AG10803 (cell line): ENCODE results near the gene ASB8.
A peak's percentile ranks its signal among the peaks of the same experiment; 100 is the strongest.

Experiments used
- DNase-seq: peaks from one replicate; pipeline ENCODE4 v3.0.0; 2010; ENCODE audit warnings: low read depth
- H3K4me3 ChIP-seq: 2 replicates; pipeline ENCODE4 v1.5.1; 2011; ENCODE audit warnings: mild to moderate bottlenecking, low read length, control low read depth
- TF ChIP-seq, protein P1 (sequence below): conservative IDR thresholded peaks from 2 replicates; pipeline ENCODE4 v1.5.1; 2011; ENCODE audit warnings: mild to moderate bottlenecking, low read length, control low read depth, inconsistent platforms

ASB8 gene

GRCh38 chr12:48198672-48198971 lies 41.3 kb upstream of the ASB8 start:
- peak; percentile 31 for DNase-seq
- TF ChIP-seq, protein P1, sequence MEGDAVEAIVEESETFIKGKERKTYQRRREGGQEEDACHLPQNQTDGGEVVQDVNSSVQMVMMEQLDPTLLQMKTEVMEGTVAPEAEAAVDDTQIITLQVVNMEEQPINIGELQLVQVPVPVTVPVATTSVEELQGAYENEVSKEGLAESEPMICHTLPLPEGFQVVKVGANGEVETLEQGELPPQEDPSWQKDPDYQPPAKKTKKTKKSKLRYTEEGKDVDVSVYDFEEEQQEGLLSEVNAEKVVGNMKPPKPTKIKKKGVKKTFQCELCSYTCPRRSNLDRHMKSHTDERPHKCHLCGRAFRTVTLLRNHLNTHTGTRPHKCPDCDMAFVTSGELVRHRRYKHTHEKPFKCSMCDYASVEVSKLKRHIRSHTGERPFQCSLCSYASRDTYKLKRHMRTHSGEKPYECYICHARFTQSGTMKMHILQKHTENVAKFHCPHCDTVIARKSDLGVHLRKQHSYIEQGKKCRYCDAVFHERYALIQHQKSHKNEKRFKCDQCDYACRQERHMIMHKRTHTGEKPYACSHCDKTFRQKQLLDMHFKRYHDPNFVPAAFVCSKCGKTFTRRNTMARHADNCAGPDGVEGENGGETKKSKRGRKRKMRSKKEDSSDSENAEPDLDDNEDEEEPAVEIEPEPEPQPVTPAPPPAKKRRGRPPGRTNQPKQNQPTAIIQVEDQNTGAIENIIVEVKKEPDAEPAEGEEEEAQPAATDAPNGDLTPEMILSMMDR: no peak
- H3K4me3 ChIP-seq: peak overlapping the region; percentile 96

- DNase-seq: peak; percentile 93
- H3K4me3 ChIP-seq: peak overlapping the region; percentile 96
- TF ChIP-seq, protein P1: peak; percentile 36
Measured at GRCh38 chr12:48197971-48198671, 40.8 kb upstream of the ASB8 start.

GRCh38 chr12:48197549-48197970 lies 40.2 kb upstream of the ASB8 start:
- DNase-seq: no peak
- peak overlapping the region; percentile 96 for H3K4me3 ChIP-seq
- TF ChIP-seq, protein P1: peak; percentile 57

- no peak overlapping the region for H3K4me3 ChIP-seq
- peak; percentile 48 for DNase-seq
- TF ChIP-seq, protein P1: no peak
Measured at GRCh38 chr12:48194799-48195201, 37.5 kb upstream of the ASB8 start.

- no peak for DNase-seq
- no peak overlapping the region for H3K4me3 ChIP-seq
- TF ChIP-seq, protein P1: no peak
Measured at GRCh38 chr12:48193623-48194022, 36.3 kb upstream of the ASB8 start.

DNA sequence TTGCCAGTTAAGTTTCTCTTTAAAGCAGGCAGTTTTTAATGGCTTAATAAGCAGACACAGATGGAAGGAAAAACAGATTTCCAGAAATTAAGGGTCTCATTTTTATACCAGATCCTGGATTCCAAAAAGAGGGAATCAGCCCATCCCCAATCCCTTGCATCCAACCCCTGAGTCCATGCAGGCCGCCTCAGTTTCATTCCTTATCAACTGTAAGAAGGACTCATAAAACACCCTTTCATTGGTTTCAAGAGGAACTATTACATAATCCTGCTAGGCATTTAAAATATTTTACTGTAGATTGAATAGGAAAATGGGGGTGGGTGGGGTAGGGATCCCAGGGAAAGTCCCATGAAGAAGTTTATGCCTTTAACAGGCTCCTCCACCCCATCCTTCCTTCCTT lies 35.5 kb upstream of the ASB8 start:
- H3K4me3 ChIP-seq: no peak overlapping the region
- DNase-seq: no peak
- TF ChIP-seq, protein P1: no peak

- DNase-seq: no peak
- TF ChIP-seq, protein P1: no peak
- no peak overlapping the region for H3K4me3 ChIP-seq
Measured at GRCh38 chr12:48191096-48191495, 33.8 kb upstream of the ASB8 start.
